ENCODE results near the gene PLEKHS1. TPM values are rescaled to one million over a fixed set of nuclear protein-coding genes. Genes with fewer than 3 reads are reported as not detected.
"Not testable (repeated sequence)": the region's sequence is repeated elsewhere in the genome, so short reads cannot be mapped to it uniquely, and the experiment has no call there.

The PLEKHS1 gene
- total and polyA plus RNA-seq, 4 experiments from 2014 or later, result 0.12 TPM; not detected in 3

DNA sequence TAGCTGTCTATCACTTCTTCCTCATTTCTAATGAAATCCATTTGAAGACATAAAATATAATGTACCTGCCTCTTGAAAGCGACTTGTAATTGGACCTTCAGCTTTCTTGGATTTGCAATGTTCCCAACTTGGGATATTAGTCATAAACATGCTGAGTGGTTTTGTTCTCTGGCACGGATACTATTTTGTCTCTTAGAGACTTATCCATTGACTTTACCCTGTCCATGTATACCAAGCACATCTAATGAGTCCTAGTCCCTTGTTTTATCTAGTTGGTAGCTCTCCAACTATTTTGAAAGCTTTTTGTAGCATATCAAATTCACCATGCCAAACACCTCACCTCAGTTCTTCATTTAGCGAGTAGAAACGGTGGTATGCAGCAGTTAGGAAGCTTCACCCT is 18.9 kb downstream of the PLEKHS1 start:
- intact Hi-C loops (cut with micrococcal nuclease), result no loop called here
- Histone ChIP-seq H3K36me3 (ENCODE audit: insufficient read depth, low read length) (no peaks in the 10 kb centered on the region), H3K4me1 (ENCODE audit: insufficient read depth, low read length) (no peaks in the 10 kb centered on the region), H3K27me3 (ENCODE audit: insufficient read depth, low read length) (no peaks in the 10 kb centered on the region), H3K9me3 (ENCODE audit: control insufficient read depth in 1 of 2, low read length in 2 of 2) (no peaks in the 10 kb centered on the region), H3K27ac (ENCODE audit: low read depth, low read length) (no peak overlapping the region), H3K4me3 (ENCODE audit: low read length in 2 of 2) (no peak overlapping the region)
- Mint-ChIP-seq H3K4me1 (no peaks in the 10 kb centered on the region), H3K9me3 (peaks cover 0 to 2% (median 0%) of the 10 kb centered on the region in 8 donors), H3K27me3 (peaks cover 12 to 28% of the 10 kb centered on the region in 2 donors), H3K27ac (no peak overlapping the region), H3K36me3 (no peaks in the 10 kb centered on the region), H3K4me3 (no peak overlapping the region)
- CTCF ChIA-PET (ENCODE audit: partially characterized antibody), result no interaction called here
- no peak for DNase-seq
- POLR2A ChIA-PET (ENCODE audit: partially characterized antibody), result no interaction called here

DNA sequence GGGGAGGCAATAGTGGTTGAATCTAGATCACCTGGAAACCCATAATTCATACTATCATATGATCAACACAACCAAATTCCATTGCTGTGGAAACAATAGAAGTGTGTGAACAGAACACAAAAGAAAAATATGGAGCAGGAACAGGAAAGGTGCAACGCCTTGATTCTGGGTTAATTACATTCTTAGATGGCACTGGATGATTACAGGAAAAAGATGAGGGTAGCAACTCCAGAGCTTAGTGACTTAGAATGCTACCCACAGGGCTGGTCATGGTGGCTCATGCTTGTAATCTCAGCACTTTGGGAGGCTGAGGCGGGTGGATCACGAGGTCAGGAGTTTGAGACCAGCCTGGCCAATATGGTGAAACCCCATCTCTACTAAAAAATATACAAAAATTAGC is 19.6 kb downstream of the PLEKHS1 start:
- H3K36me3 Mint-ChIP-seq; H3K27ac ChIP-seq (ENCODE audit: low read depth, low read length); H3K9me3 Mint-ChIP-seq; H3K4me1 ChIP-seq (ENCODE audit: insufficient read depth, low read length); CTCF ChIA-PET (ENCODE audit: partially characterized antibody); H3K4me3 ChIP-seq (ENCODE audit: low read length in 2 of 2); POLR2A ChIA-PET (ENCODE audit: partially characterized antibody); H3K4me3 Mint-ChIP-seq; DNase-seq; H3K27me3 ChIP-seq (ENCODE audit: insufficient read depth, low read length); H3K4me1 Mint-ChIP-seq; intact Hi-C loops (cut with micrococcal nuclease); H3K9me3 ChIP-seq (ENCODE audit: control insufficient read depth in 1 of 2, low read length in 2 of 2); H3K27ac Mint-ChIP-seq; H3K36me3 ChIP-seq (ENCODE audit: insufficient read depth, low read length): not testable (repeated sequence)
- H3K27me3 Mint-ChIP-seq, result peaks cover 12 to 25% of the 10 kb centered on the region in 2 donors

DNA sequence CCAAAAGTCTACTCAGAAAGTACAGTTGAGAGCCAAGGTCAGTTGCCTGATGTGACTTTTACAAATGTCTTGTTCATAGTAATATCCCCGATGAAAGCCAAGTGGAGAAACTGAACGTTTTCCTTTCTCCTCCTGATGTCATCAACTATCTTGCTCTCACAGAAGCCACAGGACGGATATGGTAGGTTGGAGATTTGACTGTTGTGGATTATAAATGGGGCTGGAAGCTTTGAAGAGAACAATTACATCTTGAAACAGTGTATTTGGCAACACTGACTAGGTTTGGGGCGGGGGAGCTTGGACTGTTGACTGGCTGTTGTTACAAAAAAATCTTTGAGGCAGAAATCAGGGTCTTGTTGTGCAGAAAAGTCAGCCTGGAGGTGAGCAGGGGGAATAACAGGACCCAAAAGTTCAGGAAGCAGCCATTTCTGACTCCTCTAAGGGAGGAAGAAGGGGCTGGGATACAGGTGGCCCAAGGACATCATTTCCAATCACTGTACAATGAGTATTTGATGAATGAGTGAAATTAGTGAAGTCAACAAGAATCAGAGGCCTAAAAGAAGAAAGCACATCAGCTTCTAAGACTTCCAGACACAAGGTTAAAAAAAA is 24.3 kb downstream of the PLEKHS1 start:
- H3K4me3 ChIP-seq (ENCODE audit: low read length in 2 of 2), result no peak overlapping the region
- POLR2A ChIA-PET (ENCODE audit: partially characterized antibody), result no interaction called here
- H3K36me3 ChIP-seq (ENCODE audit: insufficient read depth, low read length), result no peaks in the 10 kb centered on the region
- no peaks in the 10 kb centered on the region for H3K4me1 ChIP-seq (ENCODE audit: insufficient read depth, low read length)
- Mint-ChIP-seq H3K4me1 (no peaks in the 10 kb centered on the region), H3K4me3 (no peak overlapping the region), H3K36me3 (no peaks in the 10 kb centered on the region), H3K27me3 (peaks cover 4 to 12% of the 10 kb centered on the region in 2 donors), H3K9me3 (peaks cover 0 to 2% (median 0%) of the 10 kb centered on the region in 8 donors), H3K27ac (peak overlapping the region in 1 of 7 donors; percentile 56)
- CTCF ChIA-PET (ENCODE audit: partially characterized antibody), result no interaction called here
- H3K27me3 ChIP-seq (ENCODE audit: insufficient read depth, low read length), result no peaks in the 10 kb centered on the region
- intact Hi-C loops (cut with micrococcal nuclease), result no loop called here
- no peak overlapping the region for H3K27ac ChIP-seq (ENCODE audit: low read depth, low read length)
- no peaks in the 10 kb centered on the region for H3K9me3 ChIP-seq (ENCODE audit: control insufficient read depth in 1 of 2, low read length in 2 of 2)
- DNase-seq, result no peak

DNA sequence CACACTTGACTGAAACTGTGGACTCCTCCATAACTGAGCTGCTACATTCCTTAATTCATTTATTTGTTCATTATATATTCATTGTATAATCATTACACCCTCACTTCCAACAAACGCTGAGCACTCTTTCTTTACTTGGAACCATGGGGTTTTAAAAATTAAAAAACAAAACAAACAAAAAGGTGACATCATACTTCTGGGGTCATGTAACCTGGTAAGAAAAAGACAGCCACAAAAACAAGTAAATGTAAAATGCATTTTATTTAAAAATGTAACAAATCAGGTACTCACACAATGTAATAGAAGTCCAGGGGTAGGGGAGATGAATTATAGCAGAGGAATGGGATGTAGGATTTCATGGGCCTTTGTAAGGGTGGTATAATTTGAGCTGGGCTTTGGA is 25.1 kb downstream of the PLEKHS1 start:
- Histone ChIP-seq H3K4me1 (ENCODE audit: insufficient read depth, low read length) (no peaks in the 10 kb centered on the region), H3K4me3 (ENCODE audit: low read length in 2 of 2) (no peak overlapping the region), H3K9me3 (ENCODE audit: control insufficient read depth in 1 of 2, low read length in 2 of 2) (no peaks in the 10 kb centered on the region), H3K27ac (ENCODE audit: low read depth, low read length) (no peak overlapping the region), H3K36me3 (ENCODE audit: insufficient read depth, low read length) (no peaks in the 10 kb centered on the region), H3K27me3 (ENCODE audit: insufficient read depth, low read length) (no peaks in the 10 kb centered on the region)
- ChIA-PET POLR2A (ENCODE audit: partially characterized antibody) (no interaction called here), CTCF (ENCODE audit: partially characterized antibody) (no interaction called here)
- intact Hi-C loops (cut with micrococcal nuclease), result no loop called here
- Mint-ChIP-seq H3K9me3 (peaks cover 0 to 2% (median 0%) of the 10 kb centered on the region in 8 donors), H3K27ac (no peak overlapping the region), H3K4me3 (no peak overlapping the region), H3K36me3 (no peaks in the 10 kb centered on the region), H3K27me3 (peaks cover 4 to 9% of the 10 kb centered on the region in 2 donors), H3K4me1 (no peaks in the 10 kb centered on the region)
- no peak for DNase-seq

DNA sequence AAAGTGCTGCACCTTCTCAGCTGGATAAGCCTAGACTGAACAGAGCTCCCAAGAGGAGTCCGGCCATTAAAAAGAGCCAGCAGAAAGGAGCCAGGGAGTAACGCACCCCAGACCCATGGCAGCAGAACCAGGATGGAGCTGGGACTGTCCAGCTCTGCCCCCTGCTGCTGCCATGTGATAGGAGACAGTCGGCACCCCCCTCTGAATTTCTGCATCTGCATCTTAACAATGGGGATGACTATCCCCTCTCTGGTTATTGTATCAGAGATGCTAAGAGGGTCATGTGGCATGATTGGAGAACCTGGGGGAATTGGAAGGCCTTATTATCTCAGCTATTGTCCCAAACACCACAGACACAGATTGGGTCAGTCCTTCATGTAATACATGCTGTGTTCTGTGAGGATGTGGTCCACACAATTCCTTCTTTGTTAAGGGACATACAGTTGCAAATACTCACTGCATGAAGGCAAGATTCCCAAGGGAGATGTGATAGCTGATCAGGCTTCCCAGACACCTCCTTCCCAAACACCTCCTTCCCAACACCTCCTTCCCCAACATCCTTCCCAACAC is 29.3 kb downstream of the PLEKHS1 start:
- CTCF ChIA-PET (ENCODE audit: partially characterized antibody), result interaction anchor here (1.0 to 1.8 kb wide), 2 partner anchors 11 to 12 kb away, joined by 4 read pairs; no protein-coding TSS in a partner anchor

DNA sequence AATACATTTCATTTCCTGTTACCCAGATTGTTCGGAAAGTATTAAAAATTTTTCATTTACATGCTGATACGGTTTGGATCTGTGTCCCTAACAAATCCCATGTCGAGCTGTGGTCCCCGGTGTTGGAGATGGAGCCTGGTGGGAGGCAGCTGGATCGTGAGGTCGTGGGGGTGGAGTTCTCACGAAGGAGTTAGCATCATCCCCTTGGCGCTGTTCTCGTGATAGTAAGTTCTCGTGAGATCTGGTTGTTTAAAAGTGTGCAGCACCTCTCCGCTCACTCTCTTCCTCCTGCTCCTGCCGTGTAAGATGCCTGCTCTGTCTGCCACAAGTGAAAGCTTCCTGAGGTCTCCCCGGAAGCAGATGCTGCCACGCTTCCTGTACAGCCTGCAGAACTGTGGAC is 30.9 kb downstream of the PLEKHS1 start:
- Mint-ChIP-seq H3K9me3 (no peaks in the 10 kb centered on the region), H3K4me3 (no peak overlapping the region), H3K27ac (no peak overlapping the region), H3K27me3 (peaks cover 9 to 22% of the 10 kb centered on the region in 2 donors), H3K36me3 (no peaks in the 10 kb centered on the region), H3K4me1 (no peaks in the 10 kb centered on the region)
- no peak overlapping the region for H3K27ac ChIP-seq (ENCODE audit: low read depth, low read length)
- ChIA-PET POLR2A (ENCODE audit: partially characterized antibody) (no interaction called here), CTCF (ENCODE audit: partially characterized antibody) (no interaction called here)
- intact Hi-C loops (cut with micrococcal nuclease), result no loop called here
- no peak overlapping the region for H3K4me3 ChIP-seq (ENCODE audit: low read length in 2 of 2)
- DNase-seq, result no peak
- no peaks in the 10 kb centered on the region for H3K4me1 ChIP-seq (ENCODE audit: insufficient read depth, low read length)
- no peaks in the 10 kb centered on the region for H3K27me3 ChIP-seq (ENCODE audit: insufficient read depth, low read length)
- H3K9me3 ChIP-seq (ENCODE audit: control insufficient read depth in 1 of 2, low read length in 2 of 2), result no peaks in the 10 kb centered on the region
- H3K36me3 ChIP-seq (ENCODE audit: insufficient read depth, low read length), result no peaks in the 10 kb centered on the region

More for the DNA sequence above, 29.3 kb downstream of the PLEKHS1 start:
- H3K36me3 ChIP-seq (ENCODE audit: insufficient read depth, low read length), result no peaks in the 10 kb centered on the region
- Mint-ChIP-seq H3K4me1 (no peaks in the 10 kb centered on the region), H3K36me3 (no peaks in the 10 kb centered on the region), H3K27ac (no peak overlapping the region), H3K27me3 (peaks cover 9 to 20% of the 10 kb centered on the region in 2 donors), H3K9me3 (no peaks in the 10 kb centered on the region), H3K4me3 (no peak overlapping the region)
- H3K4me1 ChIP-seq (ENCODE audit: insufficient read depth, low read length), result no peaks in the 10 kb centered on the region
- intact Hi-C loops (cut with micrococcal nuclease), result no loop called here
- POLR2A ChIA-PET (ENCODE audit: partially characterized antibody), result no interaction called here
- no peak for DNase-seq
- H3K4me3 ChIP-seq (ENCODE audit: low read length in 2 of 2), result no peak overlapping the region
- H3K27ac ChIP-seq (ENCODE audit: low read depth, low read length), result no peak overlapping the region
- H3K27me3 ChIP-seq (ENCODE audit: insufficient read depth, low read length), result no peaks in the 10 kb centered on the region
- H3K9me3 ChIP-seq (ENCODE audit: control insufficient read depth in 1 of 2, low read length in 2 of 2), result no peaks in the 10 kb centered on the region

DNA sequence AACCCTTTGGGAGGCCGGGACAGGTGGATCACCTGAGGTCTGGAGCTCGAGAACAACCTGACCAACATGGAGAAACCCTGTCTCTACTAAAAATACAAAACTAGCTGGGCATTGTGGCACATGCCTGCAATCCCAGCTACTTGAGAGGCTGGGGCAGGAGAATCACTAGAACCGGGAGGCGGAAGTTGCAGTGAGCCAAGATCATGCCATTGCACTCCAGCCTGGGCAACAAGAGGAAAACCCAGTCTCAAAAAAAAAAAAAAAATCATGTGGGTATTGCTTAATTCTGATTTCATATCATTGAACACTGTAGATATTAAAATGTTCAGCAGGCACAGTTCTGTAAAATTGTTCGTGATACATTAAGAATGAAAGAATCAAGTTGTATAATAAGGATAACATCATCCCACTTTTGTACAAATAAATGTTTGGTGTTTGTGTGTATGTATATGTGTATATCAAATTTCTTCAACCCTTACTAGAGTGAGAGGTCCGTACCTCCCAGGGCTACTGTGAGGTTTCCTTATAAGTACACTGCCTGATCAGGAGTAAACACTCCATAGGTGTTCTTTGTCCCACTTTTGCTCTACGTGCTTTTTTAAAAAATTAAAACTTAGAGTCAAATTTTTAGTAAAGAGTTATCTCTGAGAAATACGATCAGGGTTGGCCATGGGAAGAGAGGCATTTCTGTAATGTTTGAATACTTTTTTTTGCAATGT is 31.7 kb downstream of the PLEKHS1 start:
- Mint-ChIP-seq H3K9me3 (no peaks in the 10 kb centered on the region), H3K27me3 (peaks cover 9 to 27% of the 10 kb centered on the region in 2 donors), H3K36me3 (no peaks in the 10 kb centered on the region), H3K4me1 (no peaks in the 10 kb centered on the region), H3K4me3 (no peak overlapping the region), H3K27ac (peak overlapping the region in 1 of 7 donors; percentile 52)
- CTCF ChIA-PET (ENCODE audit: partially characterized antibody), result no interaction called here
- intact Hi-C loops (cut with micrococcal nuclease), result no loop called here
- Histone ChIP-seq H3K9me3 (ENCODE audit: control insufficient read depth in 1 of 2, low read length in 2 of 2) (no peaks in the 10 kb centered on the region), H3K36me3 (ENCODE audit: insufficient read depth, low read length) (no peaks in the 10 kb centered on the region), H3K4me1 (ENCODE audit: insufficient read depth, low read length) (no peaks in the 10 kb centered on the region), H3K27ac (ENCODE audit: low read depth, low read length) (no peak overlapping the region), H3K27me3 (ENCODE audit: insufficient read depth, low read length) (no peaks in the 10 kb centered on the region), H3K4me3 (ENCODE audit: low read length in 2 of 2) (no peak overlapping the region)
- POLR2A ChIA-PET (ENCODE audit: partially characterized antibody), result no interaction called here
- no peak for DNase-seq
